PC-3 (cell line): ENCODE results near the gene PLPPR4. TPM values are rescaled to one million over a fixed set of nuclear protein-coding genes. Genes with fewer than 3 reads are reported as not detected.
A peak's percentile ranks its signal among the peaks of the same experiment; 100 is the strongest.

Experiments used
- ATAC-seq: fragments of 200-7000 bp; cut with Tn5 transposase; 2 replicates; pipeline ENCODE4 v1.9.1; 2020; ENCODE audit warnings: mild to moderate bottlenecking, moderate library complexity
- BruUV-seq: library from RNA; stranded (reverse); fragments of 400-500 nt; replicated peaks from 2 replicates; lab custom pipeline; 2021; lab: Mats Ljungman, UMichigan
- CTCF ChIA-PET: fragments of 300-600 bp; sonication (Branson Sonifier 250); formaldehyde crosslinking; loops from one replicate; lab custom pipeline; 2022; ENCODE audit warnings: antibody characterized with exemption; lab: Charles Lee
- POLR2A ChIA-PET: fragments of 300-600 bp; sonication (Branson Sonifier 250); formaldehyde crosslinking; loops from one replicate; lab custom pipeline; 2022; ENCODE audit warnings: antibody characterized with exemption; ENCODE audit not compliant: unreplicated experiment; lab: Charles Lee
- DNase-seq: peaks from one replicate; pipeline ENCODE4 v3.0.0-alpha.2; 2015
- H2AFZ ChIP-seq: fragments of 300-600 bp; sonication (generic); 2 replicates; pipeline ENCODE4 v1.6.0; 2016; ENCODE audit warnings: antibody characterized with exemption, low read length
- H3F3A ChIP-seq: fragments of 300-600 bp; sonication (generic); one replicate; pipeline ENCODE4 v1.6.0; 2017; ENCODE audit warnings: antibody characterized with exemption, low read length, control low read depth, mild to moderate bottlenecking; ENCODE audit not compliant: unreplicated experiment
- H3K27ac ChIP-seq: fragments of 300-600 bp; sonication (generic); 2 replicates; pipeline ENCODE4 v1.5.1; 2016; ENCODE audit warnings: mild to moderate bottlenecking, low read length
- H3K27me3 ChIP-seq: fragments of 300-600 bp; sonication (generic); 2 replicates; pipeline ENCODE4 v1.6.1; 2016; ENCODE audit warnings: low read length, mixed read lengths
- H3K36me3 ChIP-seq: fragments of 300-600 bp; sonication (generic); 2 replicates; pipeline ENCODE4 v1.6.1; 2016; ENCODE audit warnings: low read depth, mixed run types, low read length, mixed read lengths
- H3K4me1 ChIP-seq: fragments of 300-600 bp; sonication (generic); 2 replicates; pipeline ENCODE4 v1.5.1; 2016; ENCODE audit warnings: low read length; ENCODE audit not compliant: insufficient read depth
- H3K4me2 ChIP-seq: fragments of 300-600 bp; sonication (generic); 2 replicates; pipeline ENCODE4 v1.6.0; 2016; ENCODE audit warnings: low read length
- H3K4me3 ChIP-seq: fragments of 300-600 bp; sonication (generic); 2 replicates; pipeline ENCODE4 v1.5.1; 2016; ENCODE audit warnings: mild to moderate bottlenecking, low read length, mixed read lengths
- H3K79me2 ChIP-seq: fragments of 300-600 bp; sonication (generic); 2 replicates; pipeline ENCODE4 v1.6.1; 2017; ENCODE audit warnings: low read length, mixed read lengths
- H3K9ac ChIP-seq: fragments of 300-600 bp; sonication (generic); 2 replicates; pipeline ENCODE4 v1.6.0; 2016; ENCODE audit warnings: mild to moderate bottlenecking, low read length
- H3K9me2 ChIP-seq: fragments of 300-600 bp; sonication (generic); replicated peaks from 2 replicates; pipeline ENCODE4 v1.6.1; 2016; ENCODE audit warnings: mixed run types, low read length, mixed read lengths
- H3K9me3 ChIP-seq: fragments of 300-600 bp; sonication (generic); 2 replicates; pipeline ENCODE4 v1.6.1; 2016; ENCODE audit warnings: low read length, mixed read lengths
- H4K20me1 ChIP-seq: fragments of 300-600 bp; sonication (generic); 2 replicates; pipeline ENCODE4 v1.6.1; 2016; ENCODE audit warnings: low read length, mixed read lengths
- EZH2 ChIP-seq: fragments of 300-600 bp; sonication (generic); IDR thresholded peaks from one replicate; pipeline ENCODE4 v1.6.1; 2017; ENCODE audit warnings: antibody characterized with exemption, mild to moderate bottlenecking, low read length; ENCODE audit not compliant: unreplicated experiment
- EZH2phosphoT487 ChIP-seq: fragments of 300-600 bp; sonication (generic); IDR thresholded peaks from 2 replicates; pipeline ENCODE4 v1.6.1; 2018; ENCODE audit warnings: mild to moderate bottlenecking, antibody characterized with exemption, low read length, borderline replicate concordance
- intact Hi-C: fragments of 100-400 bp; cut with micrococcal nuclease; formaldehyde crosslinking; loops from 2 replicates; pipeline ENCODE4 v1.9.0; 2023
- total RNA-seq: library from RNA; depleted of rRNA; stranded (reverse); fragments of >200 nt; gene quantifications from 2 replicates; pipeline ENCODE4 v1.2.3, GENCODE V29; 2014
- TF ChIP-seq, protein P1 (sequence below): fragments of 300-600 bp; sonication (generic); conservative IDR thresholded peaks from 2 replicates; pipeline ENCODE4 v1.5.1; 2017; ENCODE audit warnings: antibody characterized with exemption, low read depth, mild to moderate bottlenecking, low read length

PLPPR4 gene
- total RNA-seq, 1 experiment from 2014 or later = 0.44 TPM

DNA sequence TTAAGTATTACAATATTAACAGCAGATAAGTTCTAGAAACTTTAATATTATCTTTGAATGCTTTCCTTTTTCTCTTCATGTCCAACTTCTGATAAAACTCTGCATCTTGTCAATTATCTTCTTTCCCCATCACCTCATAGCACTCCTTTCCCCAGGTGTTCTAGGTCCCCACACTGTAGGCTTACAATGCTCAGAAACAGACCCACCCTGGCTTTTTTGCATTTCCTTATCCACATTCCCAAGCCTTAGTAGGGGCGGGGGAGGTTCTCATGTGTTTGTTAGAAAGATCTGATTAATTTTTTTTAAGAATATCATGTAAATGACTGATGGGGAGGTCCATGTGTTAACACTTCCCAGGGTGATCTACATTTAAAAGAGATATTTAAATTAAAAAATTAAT lies 63.9 kb downstream of the PLPPR4 start:
- DNase-seq (no peak), ATAC-seq (no peak)
- no peak for TF ChIP-seq EZH2
- TF ChIP-seq, protein P1, sequence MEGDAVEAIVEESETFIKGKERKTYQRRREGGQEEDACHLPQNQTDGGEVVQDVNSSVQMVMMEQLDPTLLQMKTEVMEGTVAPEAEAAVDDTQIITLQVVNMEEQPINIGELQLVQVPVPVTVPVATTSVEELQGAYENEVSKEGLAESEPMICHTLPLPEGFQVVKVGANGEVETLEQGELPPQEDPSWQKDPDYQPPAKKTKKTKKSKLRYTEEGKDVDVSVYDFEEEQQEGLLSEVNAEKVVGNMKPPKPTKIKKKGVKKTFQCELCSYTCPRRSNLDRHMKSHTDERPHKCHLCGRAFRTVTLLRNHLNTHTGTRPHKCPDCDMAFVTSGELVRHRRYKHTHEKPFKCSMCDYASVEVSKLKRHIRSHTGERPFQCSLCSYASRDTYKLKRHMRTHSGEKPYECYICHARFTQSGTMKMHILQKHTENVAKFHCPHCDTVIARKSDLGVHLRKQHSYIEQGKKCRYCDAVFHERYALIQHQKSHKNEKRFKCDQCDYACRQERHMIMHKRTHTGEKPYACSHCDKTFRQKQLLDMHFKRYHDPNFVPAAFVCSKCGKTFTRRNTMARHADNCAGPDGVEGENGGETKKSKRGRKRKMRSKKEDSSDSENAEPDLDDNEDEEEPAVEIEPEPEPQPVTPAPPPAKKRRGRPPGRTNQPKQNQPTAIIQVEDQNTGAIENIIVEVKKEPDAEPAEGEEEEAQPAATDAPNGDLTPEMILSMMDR = no peak
- no peak for TF ChIP-seq EZH2phosphoT487
- H2AFZ ChIP-seq = no peak overlapping the region
- CTCF ChIA-PET = no interaction called here
- intact Hi-C loops = no loop called here
- H3K9me2 ChIP-seq = no peaks in the 10 kb centered on the region
- H3K27ac ChIP-seq = no peak overlapping the region
- no peak overlapping the region for H3K4me2 ChIP-seq
- no peaks in the 10 kb centered on the region for H3K9me3 ChIP-seq
- no peak overlapping the region for H3K4me3 ChIP-seq
- no peaks in the 10 kb centered on the region for H3K79me2 ChIP-seq
- peaks cover 13% of the 10 kb centered on the region; the same call in 1 of the 2 replicates for H3K4me1 ChIP-seq
- no peak overlapping the region for H3K9ac ChIP-seq
- BruUV-seq = no TSS peak
- no peaks in the 10 kb centered on the region for H3K36me3 ChIP-seq
- no peaks in the 10 kb centered on the region for H3F3A ChIP-seq
- POLR2A ChIA-PET = no interaction called here
- H4K20me1 ChIP-seq = no peaks in the 10 kb centered on the region
- no peaks in the 10 kb centered on the region for H3K27me3 ChIP-seq

DNA sequence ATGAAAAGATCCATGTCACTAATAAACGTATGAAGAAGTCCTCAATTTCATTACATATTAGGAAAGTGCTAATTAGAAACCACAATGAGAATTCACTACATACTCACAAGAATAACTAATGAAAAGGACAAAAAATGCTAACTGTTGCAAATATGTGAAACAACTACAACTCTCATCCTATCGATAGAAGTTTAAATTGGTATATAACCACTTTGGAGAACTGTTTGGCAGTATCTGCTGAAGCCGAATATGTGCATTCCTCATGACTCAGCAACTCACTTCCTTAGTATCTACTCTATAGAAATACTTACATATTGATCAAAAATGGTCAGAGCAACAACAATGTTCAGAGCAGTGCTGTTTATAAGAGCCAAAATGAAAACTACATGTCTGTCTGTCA lies 66.8 kb downstream of the PLPPR4 start:
- H3F3A ChIP-seq = no peaks in the 10 kb centered on the region
- no peak overlapping the region for H3K9ac ChIP-seq
- ATAC-seq (no peak; the same call in 1 of the 2 replicates), DNase-seq (peak; percentile 8)
- no peak for TF ChIP-seq EZH2
- TF ChIP-seq, protein P1 = no peak
- TF ChIP-seq EZH2phosphoT487 = no peak
- H3K27ac ChIP-seq = no peak overlapping the region
- no peaks in the 10 kb centered on the region for H3K36me3 ChIP-seq
- H3K4me2 ChIP-seq = no peak overlapping the region
- no TSS peak for BruUV-seq
- POLR2A ChIA-PET = no interaction called here
- H4K20me1 ChIP-seq = no peaks in the 10 kb centered on the region
- CTCF ChIA-PET = no interaction called here
- H3K4me1 ChIP-seq = peaks cover 6% of the 10 kb centered on the region; the same call in 1 of the 2 replicates
- intact Hi-C loops = no loop called here
- H3K9me3 ChIP-seq = no peaks in the 10 kb centered on the region
- H3K9me2 ChIP-seq = no peaks in the 10 kb centered on the region
- no peak overlapping the region for H2AFZ ChIP-seq
- H3K27me3 ChIP-seq = no peaks in the 10 kb centered on the region
- H3K79me2 ChIP-seq = no peaks in the 10 kb centered on the region
- H3K4me3 ChIP-seq = no peak overlapping the region

DNA sequence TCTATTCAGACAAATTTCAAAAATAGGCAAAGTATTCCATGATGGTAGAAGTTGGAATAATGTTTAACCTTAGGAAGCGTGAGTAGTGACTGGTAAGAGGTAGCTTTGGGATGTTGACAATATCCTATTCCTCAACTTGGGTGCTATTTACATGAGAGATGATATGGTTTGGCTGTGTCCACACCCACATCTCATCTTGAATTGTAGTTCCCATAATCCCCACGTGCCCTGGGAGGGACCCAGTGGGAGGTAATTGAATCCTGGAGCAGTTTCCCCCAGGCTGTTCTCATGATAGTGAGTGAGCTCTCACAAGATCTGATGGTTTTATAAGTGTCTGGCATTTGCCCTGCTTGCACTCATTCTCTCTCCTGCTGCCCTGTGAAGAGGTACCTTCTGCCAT lies 67.3 kb downstream of the PLPPR4 start:
- H3K4me2 ChIP-seq = no peak overlapping the region
- no peaks in the 10 kb centered on the region for H3K9me2 ChIP-seq
- H3K9ac ChIP-seq = no peak overlapping the region
- H3K36me3 ChIP-seq = no peaks in the 10 kb centered on the region
- no peak; the same call in 1 of the 2 replicates for ATAC-seq
- no peaks in the 10 kb centered on the region for H3K9me3 ChIP-seq
- ChIA-PET POLR2A (no interaction called here), CTCF (no interaction called here)
- no peaks in the 10 kb centered on the region for H3K79me2 ChIP-seq
- no peak overlapping the region for H2AFZ ChIP-seq
- no peak for DNase-seq
- no TSS peak for BruUV-seq
- H3F3A ChIP-seq = no peaks in the 10 kb centered on the region
- no peaks in the 10 kb centered on the region for H4K20me1 ChIP-seq
- H3K4me3 ChIP-seq = no peak overlapping the region
- H3K27me3 ChIP-seq = no peaks in the 10 kb centered on the region
- peaks cover 6% of the 10 kb centered on the region; the same call in 1 of the 2 replicates for H3K4me1 ChIP-seq
- no peak overlapping the region for H3K27ac ChIP-seq
- TF ChIP-seq, protein P1 = no peak
- TF ChIP-seq EZH2phosphoT487 (no peak), EZH2 (no peak)
- intact Hi-C loops = no loop called here
